BJ (cell line): ENCODE results near the gene PCCB. TPM values are rescaled to one million over a fixed set of nuclear protein-coding genes. Genes with fewer than 3 reads are reported as not detected.
"Not testable (repeated sequence)": the region's sequence is repeated elsewhere in the genome, so short reads cannot be mapped to it uniquely, and the experiment has no call there.

Source experiments
- CTCF ChIA-PET: fragments of 350-600 bp; formaldehyde crosslinking; extraction: SDS; loops from one replicate; lab custom pipeline; 2021; ENCODE audit warnings: antibody characterized with exemption, inconsistent platforms; lab: Yijun Ruan, JAX
- POLR2A ChIA-PET: fragments of 300-600 bp; sonication (Branson Sonifier 250); formaldehyde crosslinking; extraction: SDS; loops from one replicate; lab custom pipeline; 2021; ENCODE audit warnings: antibody characterized with exemption; lab: Charles Lee
- DNase-seq: peaks from one replicate; pipeline ENCODE4 v3.0.0-alpha.2; 2011; ENCODE audit warnings: low read depth
- H3K27me3 ChIP-seq: 2 replicates; pipeline ENCODE4 v1.6.0; 2011; ENCODE audit warnings: low read length; ENCODE audit not compliant: control insufficient read depth, insufficient read depth
- H3K36me3 ChIP-seq: 2 replicates; pipeline ENCODE4 v1.5.1; 2011; ENCODE audit warnings: low read length; ENCODE audit not compliant: control insufficient read depth, insufficient read depth
- H3K4me3 ChIP-seq: 2 replicates; pipeline ENCODE4 v1.5.1; 2011; ENCODE audit warnings: low read depth, mild to moderate bottlenecking, control low read depth, low read length
- CTCF ChIP-seq: IDR thresholded peaks from 2 replicates; pipeline ENCODE4 v1.5.1; 2011; ENCODE audit warnings: low read depth, mild to moderate bottlenecking, control low read depth, inconsistent platforms, low read length, moderate library complexity; ENCODE audit not compliant: insufficient read depth
- polyA minus RNA-seq: library from RNA; depleted of rRNA, polyadenylated mRNA; stranded (reverse); fragments of >200 nt; gene quantifications from 2 replicates; pipeline ENCODE4 v1.2.3, GENCODE V29; 2011; rRNA and poly(A)+ RNA removed
- polyA plus RNA-seq: library from polyadenylated mRNA; depleted of rRNA; stranded (reverse); fragments of >200 nt; gene quantifications from 2 replicates; pipeline ENCODE4 v1.2.3, GENCODE V29; 2011; rRNA removed

Gene PCCB
- 51.0 and 65.0 TPM in 2 replicates for polyA plus RNA-seq
- polyA minus RNA-seq, result 34.9 and 53.5 TPM in 2 replicates

DNA sequence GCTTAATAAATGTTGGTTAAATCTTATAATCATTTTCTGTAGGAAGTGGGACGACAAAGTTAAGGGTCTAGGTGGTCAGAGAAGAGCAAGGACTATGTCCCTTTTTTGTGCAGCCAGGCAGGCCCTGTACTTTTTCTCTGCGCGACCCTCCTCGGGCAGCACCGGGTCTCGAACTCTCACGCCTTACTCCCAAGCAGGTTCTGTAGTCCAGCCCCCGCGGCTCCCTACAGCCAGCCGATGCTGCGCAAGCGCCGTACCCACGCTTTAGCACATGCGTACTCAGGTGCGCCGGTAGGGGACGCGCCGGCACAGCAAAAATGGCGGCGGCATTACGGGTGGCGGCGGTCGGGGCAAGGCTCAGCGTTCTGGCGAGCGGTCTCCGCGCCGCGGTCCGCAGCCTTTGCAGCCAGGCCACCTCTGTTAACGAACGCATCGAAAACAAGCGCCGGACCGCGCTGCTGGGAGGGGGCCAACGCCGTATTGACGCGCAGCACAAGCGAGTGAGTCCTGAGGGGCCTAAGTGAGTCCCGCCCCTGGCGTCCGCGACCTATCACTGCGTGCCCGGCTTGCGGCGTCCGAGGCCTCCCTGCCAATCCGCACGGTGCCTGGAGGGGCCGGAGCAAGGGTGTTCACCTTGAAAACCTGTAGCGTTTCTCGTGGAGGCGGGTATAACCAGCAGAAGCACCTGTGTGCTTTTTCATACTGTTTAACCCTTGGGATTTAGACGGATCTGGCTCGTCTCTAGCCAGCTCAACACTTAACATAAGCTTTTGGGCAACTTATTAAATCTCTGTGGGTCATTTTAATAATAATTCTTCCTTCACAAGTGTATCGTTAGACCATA, at the start of gene PCCB:
Gene PCCB, plus strand, starts transcription at position 282 of the 844 bp plus-strand sequence. Its CDS starts 36 bp downstream, at position 318.
- TF ChIP-seq CTCF, result peak; percentile 92
- no peaks in the 10 kb centered on the region; the same call in 1 of the 2 replicates for H3K36me3 ChIP-seq
- DNase-seq, result peak; percentile 57
- H3K4me3 ChIP-seq, result peak within 1 kb of the TSS; percentile 61
- CTCF ChIA-PET, result interaction anchor here (0.8 to 1.4 kb wide), 6 partner anchors 11 to 764 kb away, joined by 3 to 8 read pairs (median 4); partner anchors contain the start of gene STAG1
- POLR2A ChIA-PET, result no interaction called here
- H3K27me3 ChIP-seq, result no peaks in the 10 kb centered on the region

- no peak overlapping the region for H3K4me3 ChIP-seq
- no peaks in the 10 kb centered on the region for H3K36me3 ChIP-seq
- CTCF ChIA-PET, result no interaction called here
- POLR2A ChIA-PET, result interaction anchor here (0.6 to 0.8 kb wide), 2 partner anchors 10 to 11 kb away, joined by 5 to 22 read pairs; partner anchors contain the start of gene MSL2
- H3K27me3 ChIP-seq, result no peaks in the 10 kb centered on the region
- TF ChIP-seq CTCF, result no peak
- DNase-seq, result no peak
These were observed 42.5 kb upstream of the PCCB start for GRCh38 chr3:136207489-136208115.

DNA sequence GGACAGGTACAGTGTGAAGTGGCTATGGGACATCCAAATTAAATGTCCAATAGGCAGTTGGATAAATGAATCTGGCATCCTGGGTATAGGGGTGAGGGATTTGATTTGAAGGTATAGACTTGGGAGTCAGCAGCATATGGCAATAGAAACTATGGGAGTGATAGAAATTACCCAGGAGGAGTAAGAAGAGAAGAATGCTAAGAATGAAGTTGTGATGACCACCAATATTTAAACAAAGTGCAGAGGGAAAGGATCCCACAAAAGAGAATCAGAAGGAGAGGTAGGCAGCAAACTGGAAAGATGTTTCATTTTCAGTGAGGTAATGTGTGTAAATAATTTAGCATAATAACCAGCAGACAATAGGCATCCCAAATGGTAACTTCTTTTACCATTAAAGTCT, 40.2 kb upstream of the PCCB start:
- Histone ChIP-seq H3K4me3 (no peak overlapping the region), H3K36me3 (no peaks in the 10 kb centered on the region), H3K27me3 (no peaks in the 10 kb centered on the region)
- DNase-seq, result no peak
- ChIA-PET CTCF (no interaction called here), POLR2A (no interaction called here)
- no peak for TF ChIP-seq CTCF

DNA sequence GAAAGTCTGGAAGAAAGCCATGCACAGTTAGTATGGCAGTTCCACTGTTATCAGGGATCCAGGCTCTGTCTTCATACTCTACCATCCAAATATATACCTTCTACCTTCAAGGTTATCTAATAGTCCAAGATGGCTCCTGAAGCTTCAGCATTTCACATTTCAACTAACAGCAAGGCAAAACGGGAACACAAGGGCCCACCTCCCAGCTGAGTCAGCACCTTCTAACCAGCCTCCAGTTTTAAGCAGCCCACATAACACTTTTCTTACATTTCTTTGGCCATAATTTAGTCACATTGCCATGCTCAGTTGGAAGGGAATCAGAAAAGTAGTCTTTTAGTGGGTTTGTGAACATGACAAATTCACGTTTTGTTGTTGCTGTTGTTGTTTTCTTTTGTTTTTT, 38.6 kb upstream of the PCCB start:
- TF ChIP-seq CTCF, result no peak
- Histone ChIP-seq H3K27me3 (no peaks in the 10 kb centered on the region), H3K4me3 (no peak overlapping the region), H3K36me3 (no peaks in the 10 kb centered on the region)
- POLR2A ChIA-PET, result no interaction called here
- no peak for DNase-seq
- CTCF ChIA-PET, result no interaction called here

- not testable (repeated sequence) for DNase-seq
These were observed 27.4 kb upstream of the PCCB start for GRCh38 chr3:136222746-136223145.

More at GRCh38 chr3:136222746-136223145, 27.4 kb upstream of the PCCB start:
- H3K27me3 ChIP-seq, H3K4me3 ChIP-seq, H3K36me3 ChIP-seq, POLR2A ChIA-PET, CTCF ChIA-PET: not testable (repeated sequence)
